Measurements from ENCODE around the gene SPDYE5.
"Not testable (repeated sequence)": the region's sequence is repeated elsewhere in the genome, so short reads cannot be mapped to it uniquely, and the experiment has no call there.

Gene SPDYE5, protein sequence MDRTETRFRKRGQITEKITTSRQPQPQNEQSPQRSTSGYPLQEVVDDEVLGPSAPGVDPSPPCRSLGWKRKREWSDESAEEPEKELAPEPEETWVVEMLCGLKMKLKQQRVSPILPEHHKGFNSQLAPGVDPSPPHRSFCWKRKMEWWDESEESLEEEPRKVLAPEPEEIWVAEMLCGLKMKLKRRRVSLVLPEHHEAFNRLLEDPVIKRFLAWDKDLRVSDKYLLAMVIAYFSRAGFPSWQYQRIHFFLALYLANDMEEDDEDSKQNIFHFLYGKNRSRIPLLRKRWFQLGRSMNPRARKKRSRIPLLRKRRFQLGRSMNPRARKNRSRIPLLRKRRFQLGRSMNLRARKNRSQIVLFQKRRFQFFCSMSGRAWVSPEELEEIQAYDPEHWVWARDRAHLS

DNA sequence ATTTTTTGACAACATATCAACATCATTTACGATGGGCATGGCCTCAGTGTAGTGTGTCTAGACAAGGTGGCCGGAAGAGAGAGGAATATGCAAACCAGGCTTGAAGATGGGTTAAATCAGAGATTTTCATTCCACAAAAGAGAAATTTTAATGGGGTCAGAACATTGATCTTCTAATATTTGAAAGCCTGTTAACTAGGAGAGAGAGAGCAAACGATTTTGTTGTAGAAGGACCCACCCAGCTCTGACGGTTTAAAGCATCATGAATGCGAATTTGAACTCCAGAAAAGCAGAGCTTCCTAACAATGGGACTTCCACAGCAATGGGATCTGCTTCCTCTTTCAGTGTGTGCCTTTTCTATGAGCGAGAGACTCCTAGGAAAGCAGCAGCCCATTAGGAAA is at the start of gene SPDYE5:
Gene SPDYE5, plus strand, starts transcription at position 301 of the 400 bp plus-strand sequence. CDS start 1,728 bp downstream, outside the sequence.
- not testable (repeated sequence) for DNase-seq (ENCODE audit: low read depth); H3K4me3 ChIP-seq (ENCODE audit: low read length)

DNA sequence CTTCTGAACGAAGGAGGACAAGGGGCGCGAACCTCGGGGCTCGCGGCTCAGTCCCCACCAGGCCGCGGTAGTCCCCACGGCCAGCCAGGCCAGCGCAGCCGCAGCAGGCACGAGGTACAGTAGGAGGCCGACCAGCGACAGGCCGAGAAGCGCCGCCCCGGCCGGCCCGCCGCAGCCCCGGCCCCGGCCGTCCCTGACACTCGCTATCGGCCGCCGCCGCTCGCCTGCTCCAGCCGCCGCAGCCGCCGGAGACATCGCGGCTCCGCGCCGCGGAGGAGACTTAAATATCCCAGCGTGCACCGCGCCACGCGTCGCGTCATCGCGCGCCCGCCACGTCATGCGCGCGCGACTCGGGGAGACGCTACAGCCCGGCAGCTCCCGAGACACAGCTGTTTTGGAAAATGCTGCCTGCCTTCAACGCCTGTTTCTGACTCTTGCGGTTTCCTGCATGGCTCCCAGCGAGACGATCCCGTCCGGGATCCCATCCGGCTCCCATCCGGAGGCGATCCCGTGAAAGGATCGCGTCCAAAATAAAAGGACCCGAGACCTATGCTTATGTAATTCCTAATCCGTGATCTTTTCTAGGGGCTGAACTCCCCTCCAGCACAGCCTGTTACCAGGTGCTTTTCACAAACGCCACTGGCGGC is 49.5 kb upstream of the SPDYE5 start:
- DNase-seq (ENCODE audit: low read depth), result not testable (repeated sequence)
- peak overlapping the region; percentile 61 for H3K4me3 ChIP-seq (ENCODE audit: low read length)

DNA sequence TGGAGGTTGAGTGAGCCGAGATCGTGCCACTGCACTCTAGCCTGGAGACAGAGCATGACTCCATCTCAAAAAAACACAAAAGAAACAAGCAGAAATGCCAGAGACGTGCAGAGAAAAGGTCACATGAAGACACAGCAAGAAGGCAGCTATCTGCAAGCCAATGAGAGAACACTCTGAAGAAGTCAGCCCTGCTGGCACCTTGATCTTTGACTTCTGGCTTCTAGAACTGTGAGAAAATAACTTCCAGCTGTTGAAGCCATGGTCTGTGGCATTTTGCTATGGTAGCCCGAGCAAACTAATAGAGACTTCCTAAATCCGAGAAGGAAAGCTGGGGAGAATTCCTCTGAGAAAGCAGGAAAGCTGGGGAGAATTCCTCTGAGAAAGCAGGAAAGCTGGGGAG is 42.2 kb upstream of the SPDYE5 start:
- H3K4me3 ChIP-seq (ENCODE audit: low read length); DNase-seq (ENCODE audit: low read depth): not testable (repeated sequence)

DNA sequence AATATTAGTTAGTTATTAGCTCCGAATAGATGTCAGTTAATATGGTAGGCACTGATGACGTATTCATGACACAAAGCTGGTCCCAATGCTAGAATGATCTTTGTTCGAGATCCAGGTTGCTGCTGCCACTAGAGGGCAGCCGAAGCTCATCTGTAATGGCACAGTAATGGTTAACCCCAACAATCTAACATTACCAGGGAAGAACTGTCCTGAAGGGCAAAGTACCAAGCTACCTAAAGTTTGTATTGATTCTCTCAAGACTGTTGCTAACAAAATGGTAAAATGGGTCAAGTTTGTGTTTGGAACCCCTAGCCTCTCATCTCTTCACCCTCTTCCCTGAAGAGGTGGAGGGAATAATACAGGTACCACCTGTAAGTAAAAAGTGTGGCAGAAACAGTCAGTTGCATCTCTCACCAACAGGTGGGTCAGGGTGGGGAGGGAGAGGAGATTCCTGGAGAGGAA is 39.6 kb upstream of the SPDYE5 start:
- not testable (repeated sequence) for DNase-seq (ENCODE audit: low read depth); H3K4me3 ChIP-seq (ENCODE audit: low read length)
- TF ChIP-seq, protein P1, sequence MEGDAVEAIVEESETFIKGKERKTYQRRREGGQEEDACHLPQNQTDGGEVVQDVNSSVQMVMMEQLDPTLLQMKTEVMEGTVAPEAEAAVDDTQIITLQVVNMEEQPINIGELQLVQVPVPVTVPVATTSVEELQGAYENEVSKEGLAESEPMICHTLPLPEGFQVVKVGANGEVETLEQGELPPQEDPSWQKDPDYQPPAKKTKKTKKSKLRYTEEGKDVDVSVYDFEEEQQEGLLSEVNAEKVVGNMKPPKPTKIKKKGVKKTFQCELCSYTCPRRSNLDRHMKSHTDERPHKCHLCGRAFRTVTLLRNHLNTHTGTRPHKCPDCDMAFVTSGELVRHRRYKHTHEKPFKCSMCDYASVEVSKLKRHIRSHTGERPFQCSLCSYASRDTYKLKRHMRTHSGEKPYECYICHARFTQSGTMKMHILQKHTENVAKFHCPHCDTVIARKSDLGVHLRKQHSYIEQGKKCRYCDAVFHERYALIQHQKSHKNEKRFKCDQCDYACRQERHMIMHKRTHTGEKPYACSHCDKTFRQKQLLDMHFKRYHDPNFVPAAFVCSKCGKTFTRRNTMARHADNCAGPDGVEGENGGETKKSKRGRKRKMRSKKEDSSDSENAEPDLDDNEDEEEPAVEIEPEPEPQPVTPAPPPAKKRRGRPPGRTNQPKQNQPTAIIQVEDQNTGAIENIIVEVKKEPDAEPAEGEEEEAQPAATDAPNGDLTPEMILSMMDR (conservative IDR thresholded peaks at IDR 0.05; ENCODE audit: low read depth, low read length), result peak; percentile 30

DNA sequence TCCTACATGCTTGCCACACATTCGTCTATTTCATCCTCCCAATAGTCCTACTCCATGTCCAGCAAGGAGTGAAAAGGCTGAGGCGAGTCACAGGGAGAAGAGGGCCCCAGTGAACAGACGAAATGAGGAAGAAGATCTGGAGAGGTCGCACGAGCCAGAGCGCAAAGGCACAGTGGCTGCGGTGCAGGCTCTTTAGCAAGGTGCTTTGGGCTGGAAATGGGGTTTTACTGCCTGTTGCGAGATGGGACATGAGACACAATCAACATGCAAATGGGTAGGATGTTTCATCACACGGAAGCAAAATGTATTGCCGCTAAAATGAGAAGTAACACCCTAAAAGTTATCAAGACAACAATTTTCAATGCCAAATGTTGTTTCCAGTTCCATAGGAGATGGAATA is 35.7 kb upstream of the SPDYE5 start:
- not testable (repeated sequence) for DNase-seq (ENCODE audit: low read depth); H3K4me3 ChIP-seq (ENCODE audit: low read length)

DNA sequence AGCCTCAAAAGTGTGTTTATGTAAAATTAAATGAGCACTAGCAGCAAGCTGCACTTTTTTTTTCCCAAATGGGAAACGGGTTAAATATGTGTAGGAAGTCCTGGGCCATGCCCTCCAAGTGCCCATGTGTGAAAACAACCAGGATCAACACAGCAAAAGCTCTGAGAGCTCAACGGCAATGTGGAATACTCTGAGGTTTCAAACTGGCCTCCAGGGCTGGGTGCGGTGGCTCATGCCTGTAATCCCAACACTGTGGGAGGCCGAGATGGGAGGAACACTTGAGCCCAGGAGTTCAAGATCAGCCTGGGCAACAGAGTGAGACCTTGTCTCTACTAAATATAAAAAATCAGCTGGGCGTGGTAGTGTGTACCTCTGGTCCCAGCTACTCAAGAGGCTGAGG is 34.1 kb upstream of the SPDYE5 start:
- not testable (repeated sequence) for H3K4me3 ChIP-seq (ENCODE audit: low read length); DNase-seq (ENCODE audit: low read depth)

DNA sequence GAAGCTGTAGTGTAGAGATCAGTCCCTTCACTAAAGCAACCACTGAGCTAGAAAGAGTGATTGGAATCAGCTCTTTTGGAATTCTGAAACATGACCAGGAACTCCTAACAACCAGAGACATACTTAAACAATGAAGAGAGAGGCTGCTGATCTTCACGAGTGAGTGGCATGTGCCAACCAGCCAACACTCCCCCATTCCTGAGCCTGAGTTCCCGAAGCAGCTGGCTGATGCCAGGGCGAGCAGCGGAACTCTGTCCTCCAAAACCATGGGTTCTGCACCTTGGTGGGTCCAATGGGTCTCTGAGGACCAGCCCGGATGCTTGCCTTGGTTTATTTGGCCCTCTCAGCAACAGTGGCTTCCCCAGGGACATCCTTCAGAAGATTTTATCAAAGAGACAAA is 31.6 kb upstream of the SPDYE5 start:
- H3K4me3 ChIP-seq (ENCODE audit: low read length); DNase-seq (ENCODE audit: low read depth): not testable (repeated sequence)

DNA sequence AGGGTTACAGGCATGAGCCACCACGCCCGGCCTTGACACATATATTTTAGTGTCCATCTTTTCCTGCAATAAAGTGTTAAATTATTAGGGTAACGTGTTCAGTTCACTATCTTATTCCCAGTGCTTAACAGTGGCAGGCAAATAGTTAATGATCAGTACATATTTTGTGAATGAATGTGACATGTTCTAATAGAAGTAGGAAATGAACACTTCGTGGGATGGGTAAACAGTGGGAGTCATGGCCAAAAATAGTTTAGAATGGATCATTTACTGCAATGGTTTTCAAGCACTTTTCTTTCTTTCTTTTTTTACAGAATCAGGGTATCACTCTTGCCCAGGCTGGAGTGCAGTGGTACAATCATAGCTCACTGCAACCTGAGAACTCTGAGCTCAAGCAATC is 22.0 kb upstream of the SPDYE5 start:
- not testable (repeated sequence) for DNase-seq (ENCODE audit: low read depth); H3K4me3 ChIP-seq (ENCODE audit: low read length)

DNA sequence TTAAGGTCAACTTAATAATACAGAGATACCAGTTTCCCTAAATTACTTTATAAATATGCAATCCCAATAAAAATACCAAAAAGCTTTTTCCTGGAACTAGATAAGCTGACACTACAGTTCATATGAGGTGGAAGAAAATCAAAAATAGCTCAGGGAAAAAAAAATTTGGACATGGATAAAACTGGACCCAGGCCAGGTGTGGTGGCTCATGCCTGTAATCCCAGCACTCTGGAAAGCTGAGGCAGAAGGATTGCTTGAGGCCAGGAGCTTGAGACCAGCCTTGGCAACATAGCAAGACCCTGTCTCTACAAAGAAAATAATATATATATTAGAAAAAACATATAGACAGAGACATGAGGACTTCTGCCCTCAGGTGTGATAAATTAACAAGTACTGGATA is 14.7 kb upstream of the SPDYE5 start:
- not testable (repeated sequence) for H3K4me3 ChIP-seq (ENCODE audit: low read length); DNase-seq (ENCODE audit: low read depth)

DNA sequence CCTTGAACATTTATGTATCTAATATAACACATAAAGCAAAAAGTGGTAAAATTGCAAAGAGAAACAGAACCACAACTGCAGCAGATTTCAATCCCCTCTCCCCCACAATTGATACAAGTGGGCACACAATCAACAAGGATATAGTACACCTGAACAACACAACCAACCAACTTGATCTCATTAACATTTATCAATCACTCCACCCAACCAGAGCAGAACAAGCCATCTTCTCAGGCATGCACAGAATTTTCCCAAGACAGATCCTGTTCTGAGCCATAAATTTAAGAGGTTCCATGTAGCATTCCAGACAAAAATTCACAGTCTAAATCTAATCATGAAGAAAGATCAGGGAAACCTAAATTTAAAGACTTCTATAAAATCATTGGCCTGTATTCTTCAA is 11.8 kb upstream of the SPDYE5 start:
- H3K4me3 ChIP-seq (ENCODE audit: low read length); DNase-seq (ENCODE audit: low read depth): not testable (repeated sequence)

DNA sequence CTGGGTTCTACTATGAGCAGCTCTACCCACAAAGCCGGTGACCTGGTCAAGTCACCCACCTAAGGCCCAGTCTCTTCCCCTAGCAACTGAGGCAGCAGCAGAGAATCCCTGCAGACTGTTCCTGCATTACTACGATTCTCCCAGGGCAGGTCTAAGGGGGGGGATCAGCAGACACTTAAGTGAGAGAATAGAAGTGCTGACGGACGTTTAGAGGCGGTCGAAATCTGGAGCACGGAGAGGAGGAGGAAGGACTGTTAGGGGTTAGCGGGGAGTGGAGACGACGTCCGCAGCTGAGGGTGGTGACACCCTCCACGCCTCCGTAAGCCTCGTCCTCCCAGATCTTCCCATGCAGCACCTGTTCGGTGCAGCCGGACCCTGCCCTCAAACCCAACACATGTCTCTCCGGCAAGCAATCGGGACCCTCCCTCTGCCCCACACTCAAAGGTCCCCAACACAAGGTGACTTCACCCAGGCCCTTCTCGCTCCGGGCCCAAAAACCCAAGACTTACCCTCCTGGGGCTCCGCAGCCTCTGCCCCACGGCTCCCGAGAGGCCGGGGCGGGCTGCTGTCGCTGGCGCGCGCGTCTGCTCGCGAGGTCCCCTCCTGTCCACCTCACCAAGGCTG is 6.7 kb upstream of the SPDYE5 start:
- H3K4me3 ChIP-seq (ENCODE audit: low read length), result peak overlapping the region; percentile 69
- DNase-seq (ENCODE audit: low read depth), result not testable (repeated sequence)

DNA sequence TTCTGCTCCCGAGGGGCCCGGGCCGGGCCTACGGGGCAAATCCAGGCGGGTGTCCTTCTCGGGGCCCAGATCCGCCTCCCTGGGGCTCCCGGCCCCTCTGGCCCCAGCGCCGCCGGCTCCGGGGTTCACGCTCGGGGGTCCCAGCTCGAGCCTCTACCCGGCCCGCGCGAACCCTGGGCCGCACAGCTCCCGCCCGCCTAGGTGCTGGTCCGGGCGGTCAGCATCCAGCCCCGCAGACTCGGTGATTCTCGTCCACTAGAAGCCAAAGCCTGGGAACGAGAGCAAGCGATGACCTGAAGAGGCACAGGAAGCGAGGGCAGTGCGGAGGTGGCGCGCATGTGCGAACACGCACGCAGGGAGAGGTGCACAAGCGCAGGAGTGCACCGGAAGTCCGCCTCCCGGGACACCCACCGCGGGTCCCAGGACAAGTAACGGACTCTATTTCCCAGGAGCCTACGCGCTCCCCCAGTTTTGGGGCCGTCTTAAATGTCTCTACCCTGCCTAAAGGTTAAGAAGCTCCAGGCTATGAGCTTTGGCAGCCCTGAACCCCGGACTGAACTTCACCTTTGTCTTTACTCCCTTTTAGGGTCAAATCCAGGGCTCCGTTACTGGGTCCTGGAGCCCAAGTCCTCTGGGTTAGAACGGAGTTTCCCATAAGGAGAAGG is 6.0 kb upstream of the SPDYE5 start, which contains the start of gene POM121C:
Gene POM121C, minus strand, starts transcription at position 321 of the 665 bp plus-strand sequence. CDS start 44,803 bp downstream, outside the sequence.
- H3K4me3 ChIP-seq (ENCODE audit: low read length), result peak within 1 kb of the TSS; percentile 69
- peak; percentile 69 for DNase-seq (ENCODE audit: low read depth)

DNA sequence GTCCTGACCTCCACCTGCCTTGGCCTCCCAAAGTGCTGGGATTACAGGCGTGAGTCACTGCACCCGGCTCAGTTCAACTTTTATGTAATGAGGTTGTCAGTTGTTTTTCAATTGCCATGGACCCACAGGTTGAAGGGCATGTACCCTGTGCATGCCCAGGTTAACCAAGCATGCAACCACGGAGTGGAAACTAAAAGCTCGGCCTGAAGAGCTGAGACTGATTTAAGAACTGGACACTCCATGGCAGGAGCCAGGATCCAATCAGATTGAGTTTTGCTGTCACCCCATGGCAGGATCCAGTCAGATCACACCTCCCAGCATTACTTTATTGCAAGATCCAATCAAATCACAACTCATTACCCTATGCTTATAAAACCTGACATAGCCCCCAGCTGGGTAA is 16.9 kb downstream of the SPDYE5 start:
- not testable (repeated sequence) for DNase-seq (ENCODE audit: low read depth); H3K4me3 ChIP-seq (ENCODE audit: low read length)

DNA sequence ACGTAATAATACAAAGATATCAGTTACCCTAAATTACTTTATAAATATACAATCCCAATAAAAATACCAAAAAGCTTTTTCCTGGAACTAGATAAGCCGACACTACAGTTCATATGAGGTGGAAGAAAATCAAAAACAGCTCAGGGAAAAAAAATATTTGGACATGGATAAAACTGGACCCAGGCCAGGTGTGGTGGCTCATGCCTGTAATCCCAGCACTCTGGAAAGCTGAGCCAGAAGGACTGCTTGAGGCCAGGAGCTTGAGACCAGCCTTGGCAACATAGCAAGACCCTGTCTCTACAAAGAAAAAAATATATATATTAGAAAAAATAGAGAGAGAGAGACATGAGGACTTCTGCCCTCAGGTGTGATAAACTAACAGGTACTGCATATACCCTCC is 26.7 kb downstream of the SPDYE5 start:
- H3K4me3 ChIP-seq (ENCODE audit: low read length); DNase-seq (ENCODE audit: low read depth): not testable (repeated sequence)

DNA sequence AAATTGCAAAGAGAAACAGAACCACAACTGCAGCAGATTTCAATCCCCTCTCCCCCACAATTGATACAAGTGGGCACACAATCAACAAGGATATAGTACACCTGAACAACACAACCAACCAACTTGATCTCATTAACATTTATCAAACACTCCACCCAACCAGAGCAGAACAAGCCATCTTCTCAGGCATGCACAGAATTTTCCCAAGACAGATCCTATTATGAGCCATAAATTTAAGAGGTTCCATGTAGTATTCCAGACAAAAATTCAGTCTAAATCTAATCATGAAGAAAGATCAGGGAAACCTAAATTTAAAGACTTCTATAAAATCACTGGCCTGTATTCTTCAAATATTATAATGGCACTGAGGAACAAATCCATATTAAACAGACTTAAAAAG is 29.6 kb downstream of the SPDYE5 start:
- DNase-seq (ENCODE audit: low read depth); H3K4me3 ChIP-seq (ENCODE audit: low read length): not testable (repeated sequence)

DNA sequence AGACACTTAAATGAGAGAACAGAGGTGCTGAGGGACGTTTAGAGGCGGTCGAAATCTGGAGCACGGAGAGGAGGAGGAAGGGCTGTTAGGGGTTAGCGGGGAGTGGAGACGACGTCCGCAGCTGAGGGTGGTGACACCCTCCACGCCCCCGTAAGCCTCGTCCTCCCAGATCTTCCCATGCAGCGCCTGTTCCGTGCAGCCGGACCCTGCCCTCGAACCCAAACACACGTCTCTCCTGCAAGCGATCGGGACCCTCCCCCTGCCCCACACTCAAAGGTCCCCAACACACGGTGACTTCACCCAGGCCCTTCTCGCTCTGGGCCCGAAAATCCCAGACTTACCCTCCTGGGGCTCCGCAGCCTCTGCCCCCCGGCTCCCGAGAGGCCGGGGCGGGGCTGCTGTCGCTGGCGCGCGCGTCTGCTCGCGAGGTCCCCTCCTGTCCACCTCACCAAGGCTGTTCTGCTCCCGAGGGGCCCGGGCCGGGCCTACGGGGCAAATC is 35.2 kb downstream of the SPDYE5 start:
- not testable (repeated sequence) for DNase-seq (ENCODE audit: low read depth)
- peak overlapping the region; percentile 81 for H3K4me3 ChIP-seq (ENCODE audit: low read length)

Data from retinal pigment epithelial cell (primary cell).